Smooth muscle cell (in vitro differentiated cells): Measurements from ENCODE around the gene LRP1. TPM values are rescaled to one million over a fixed set of nuclear protein-coding genes. Genes with fewer than 3 reads are reported as not detected.

ENCODE experiments used
- DNase-seq: peaks from one replicate; lab custom pipeline; 2025; ENCODE audit not compliant: unreplicated experiment; lab: John Stamatoyannopoulos, UW
- H2AFZ ChIP-seq: fragments of 200-600 bp; sonication (generic); 2 replicates; pipeline ENCODE4 v1.6.0; 2016; ENCODE audit warnings: antibody characterized with exemption, low read depth, mild to moderate bottlenecking
- H3F3A ChIP-seq: fragments of 200-600 bp; sonication (generic); 2 replicates; pipeline ENCODE4 v1.6.0; 2017; ENCODE audit warnings: antibody characterized with exemption, low read depth
- H3K27ac ChIP-seq: fragments of 200-600 bp; sonication (generic); 2 replicates; pipeline ENCODE4 v1.5.1; 2016; ENCODE audit warnings: low read depth, mild to moderate bottlenecking
- H3K27me3 ChIP-seq: fragments of 200-600 bp; sonication (generic); 2 replicates; pipeline ENCODE4 v1.6.1; 2016; ENCODE audit warnings: low read depth, mild to moderate bottlenecking
- H3K36me3 ChIP-seq: fragments of 200-600 bp; sonication (generic); 2 replicates; pipeline ENCODE4 v1.5.1; 2016; ENCODE audit warnings: low read depth
- H3K4me1 ChIP-seq: fragments of 200-600 bp; sonication (generic); 2 replicates; pipeline ENCODE4 v1.5.1; 2016; ENCODE audit warnings: low read depth
- H3K4me2 ChIP-seq: fragments of 200-600 bp; sonication (generic); 2 replicates; pipeline ENCODE4 v1.6.0; 2016; ENCODE audit warnings: mild to moderate bottlenecking
- H3K4me3 ChIP-seq: fragments of 200-600 bp; sonication (generic); 2 replicates; pipeline ENCODE4 v1.5.1; 2016; ENCODE audit warnings: mild to moderate bottlenecking
- H3K79me2 ChIP-seq: fragments of 200-600 bp; sonication (generic); 2 replicates; pipeline ENCODE4 v1.6.0; 2016; ENCODE audit warnings: low read depth, mild to moderate bottlenecking
- H3K9ac ChIP-seq: fragments of 200-600 bp; sonication (generic); 2 replicates; pipeline ENCODE4 v1.6.0; 2016; ENCODE audit warnings: low read depth
- H3K9me3 ChIP-seq: fragments of 200-600 bp; sonication (generic); replicated peaks from 2 replicates; pipeline ENCODE4 v1.5.1; 2016; ENCODE audit warnings: low read depth
- H4K20me1 ChIP-seq: fragments of 200-600 bp; sonication (generic); 2 replicates; pipeline ENCODE4 v1.6.0; 2016; ENCODE audit warnings: low read depth
- WGBS: methylation state at CpG from one replicate; pipeline ENCODE4 v1.1.7; 2016; ENCODE audit warnings: low lambda C conversion rate; 5-methylcytosine and 5-hydroxymethylcytosine counted together
- polyA plus RNA-seq: library from polyadenylated mRNA; unstranded; fragments of >200 nt; fragmentation: Nextera tagmentation; extraction: Ambion mirVana; gene quantifications from 2 replicates; pipeline ENCODE4 v1.2.1, GENCODE V29; 2016
- total RNA-seq: library from RNA; depleted of rRNA; stranded (reverse); fragments of >200 nt; gene quantifications from 2 replicates; pipeline ENCODE4 v1.2.3, GENCODE V29; 2014
- TF ChIP-seq, protein P1 (sequence below): fragments of 200-600 bp; sonication (generic); IDR thresholded peaks from 2 replicates; pipeline ENCODE4 v1.5.1; 2017; ENCODE audit warnings: borderline replicate concordance, mild to moderate bottlenecking, antibody characterized with exemption; ENCODE audit not compliant: insufficient read depth, poor library complexity, severe bottlenecking

The LRP1 gene
- total and polyA plus RNA-seq, 2 experiments from 2014 or later = 75.3 to 95.4 TPM

- H3K79me2 ChIP-seq = peaks cover 6% of the 10 kb centered on the region
- no peaks in the 10 kb centered on the region for H3K27me3 ChIP-seq
- no peaks in the 10 kb centered on the region for H3F3A ChIP-seq
- TF ChIP-seq, protein P1, sequence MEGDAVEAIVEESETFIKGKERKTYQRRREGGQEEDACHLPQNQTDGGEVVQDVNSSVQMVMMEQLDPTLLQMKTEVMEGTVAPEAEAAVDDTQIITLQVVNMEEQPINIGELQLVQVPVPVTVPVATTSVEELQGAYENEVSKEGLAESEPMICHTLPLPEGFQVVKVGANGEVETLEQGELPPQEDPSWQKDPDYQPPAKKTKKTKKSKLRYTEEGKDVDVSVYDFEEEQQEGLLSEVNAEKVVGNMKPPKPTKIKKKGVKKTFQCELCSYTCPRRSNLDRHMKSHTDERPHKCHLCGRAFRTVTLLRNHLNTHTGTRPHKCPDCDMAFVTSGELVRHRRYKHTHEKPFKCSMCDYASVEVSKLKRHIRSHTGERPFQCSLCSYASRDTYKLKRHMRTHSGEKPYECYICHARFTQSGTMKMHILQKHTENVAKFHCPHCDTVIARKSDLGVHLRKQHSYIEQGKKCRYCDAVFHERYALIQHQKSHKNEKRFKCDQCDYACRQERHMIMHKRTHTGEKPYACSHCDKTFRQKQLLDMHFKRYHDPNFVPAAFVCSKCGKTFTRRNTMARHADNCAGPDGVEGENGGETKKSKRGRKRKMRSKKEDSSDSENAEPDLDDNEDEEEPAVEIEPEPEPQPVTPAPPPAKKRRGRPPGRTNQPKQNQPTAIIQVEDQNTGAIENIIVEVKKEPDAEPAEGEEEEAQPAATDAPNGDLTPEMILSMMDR = no peak
- no peak overlapping the region for H3K4me2 ChIP-seq
- no peak overlapping the region for H2AFZ ChIP-seq
- no peaks in the 10 kb centered on the region for H3K4me1 ChIP-seq
- H3K36me3 ChIP-seq = no peaks in the 10 kb centered on the region
- peaks cover 24% of the 10 kb centered on the region for H4K20me1 ChIP-seq
- DNase-seq = no peak
- 69% methylated on average over 7 of the region's 7 CpGs for WGBS
- H3K27ac ChIP-seq = peak overlapping the region; percentile 0
- H3K4me3 ChIP-seq = no peak overlapping the region
- no peak overlapping the region for H3K9ac ChIP-seq
- H3K9me3 ChIP-seq = no peaks in the 10 kb centered on the region
Measured at GRCh38 chr12:57103856-57104255, 24.4 kb upstream of the LRP1 start.

DNA sequence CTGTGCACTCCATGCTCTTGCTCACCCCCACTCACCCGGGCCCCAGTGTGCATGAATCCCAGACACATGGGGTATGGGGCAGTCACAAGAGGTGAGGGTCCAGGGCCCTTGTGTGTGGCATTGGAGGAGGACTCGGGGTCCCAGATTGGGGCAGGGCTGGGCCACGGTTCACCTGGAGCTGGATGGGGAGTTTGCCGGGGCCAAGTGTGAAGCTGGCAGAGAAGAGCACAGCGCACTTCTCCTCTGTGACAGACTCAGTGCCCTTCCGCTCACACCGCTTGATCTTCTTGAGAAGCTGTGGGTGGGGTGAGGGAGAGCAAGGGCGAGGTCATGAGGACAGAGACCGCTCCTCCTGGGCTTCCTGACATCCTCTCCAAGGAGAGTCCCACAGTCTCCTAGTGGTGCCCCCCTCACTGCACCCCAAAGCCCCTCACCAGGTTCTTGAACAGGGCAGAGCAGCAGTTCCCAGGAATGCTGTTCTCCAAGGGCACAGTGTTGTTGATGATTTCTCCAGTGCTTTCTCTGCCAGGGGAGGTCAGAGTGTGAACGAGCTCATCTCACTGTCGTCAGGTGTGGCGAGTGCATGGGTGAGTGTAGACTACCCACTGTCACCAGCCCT, 23.9 kb upstream of the LRP1 start:
- Histone ChIP-seq H3K4me1 (peaks cover 5% of the 10 kb centered on the region), H2AFZ (no peak overlapping the region), H3K4me3 (no peak overlapping the region), H3F3A (no peaks in the 10 kb centered on the region), H3K4me2 (no peak overlapping the region), H4K20me1 (peaks cover 24% of the 10 kb centered on the region), H3K9ac (no peak overlapping the region), H3K79me2 (peaks cover 10% of the 10 kb centered on the region), H3K27ac (peak overlapping the region; percentile 0), H3K27me3 (no peaks in the 10 kb centered on the region), H3K9me3 (no peaks in the 10 kb centered on the region), H3K36me3 (no peaks in the 10 kb centered on the region)
- WGBS = 97% methylated on average over 12 of the region's 12 CpGs
- TF ChIP-seq, protein P1 = no peak
- DNase-seq = no peak

DNA sequence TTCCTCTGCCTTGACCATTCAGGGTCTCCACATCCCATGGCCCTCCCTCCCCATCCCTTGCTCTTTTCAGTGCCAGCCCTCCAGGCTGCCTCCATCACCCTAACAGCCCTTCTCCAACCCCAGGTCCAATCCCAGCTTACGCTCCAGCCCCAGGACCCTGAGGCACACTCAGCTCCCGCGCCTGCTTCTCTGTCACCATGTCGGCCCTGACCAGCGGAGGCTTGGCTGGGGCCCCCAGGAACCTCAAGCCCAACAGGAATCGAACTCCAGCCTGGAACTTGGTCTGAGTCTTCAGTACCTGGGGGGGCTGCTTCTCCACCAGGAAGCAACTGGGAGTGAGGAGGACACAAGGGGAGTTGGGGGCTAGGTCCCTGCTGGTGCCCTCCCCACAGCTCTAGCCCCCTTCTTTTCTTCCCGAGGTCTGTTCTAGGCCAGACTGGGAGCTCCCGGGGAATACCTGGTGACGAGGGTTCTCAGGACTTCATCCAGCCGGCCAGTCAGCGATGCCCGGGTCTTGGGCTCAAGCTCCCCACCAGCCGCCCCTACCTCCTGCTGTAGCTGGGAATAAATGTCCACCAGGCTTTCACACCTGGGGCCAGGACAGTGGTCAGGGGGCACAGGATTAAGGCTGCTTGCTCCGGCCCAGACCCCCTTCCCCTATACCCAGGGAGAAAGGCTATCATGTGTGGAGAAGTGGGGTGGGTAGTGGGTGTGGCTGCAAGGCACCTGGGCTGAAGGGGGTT, 23.1 kb upstream of the LRP1 start:
- Histone ChIP-seq H3K27me3 (no peaks in the 10 kb centered on the region), H3F3A (no peaks in the 10 kb centered on the region), H3K36me3 (no peaks in the 10 kb centered on the region), H3K4me3 (no peak overlapping the region), H3K4me1 (peaks cover 11% of the 10 kb centered on the region), H3K9me3 (no peaks in the 10 kb centered on the region), H3K27ac (no peak overlapping the region), H3K9ac (no peak overlapping the region), H3K4me2 (no peak overlapping the region), H4K20me1 (peaks cover 27% of the 10 kb centered on the region), H3K79me2 (peaks cover 18% of the 10 kb centered on the region), H2AFZ (no peak overlapping the region)
- WGBS = 98% methylated on average over 14 of the region's 14 CpGs
- TF ChIP-seq, protein P1 = no peak
- no peak for DNase-seq
